Calu3 (cell line): Measurements from ENCODE around the gene MROH7. TPM values are rescaled to one million over a fixed set of nuclear protein-coding genes. Genes with fewer than 3 reads are reported as not detected.

ENCODE experiments used
- BruUV-seq: library from RNA; stranded (reverse); fragments of 400-500 nt; replicated peaks from 2 replicates; lab custom pipeline; 2021; lab: Mats Ljungman, UMichigan
- CTCF ChIA-PET: fragments of 300-600 bp; sonication (Branson Sonifier 250); formaldehyde crosslinking; loops from one replicate; lab custom pipeline; 2022; ENCODE audit warnings: antibody characterized with exemption; lab: Charles Lee
- DNase-seq: peaks from one replicate; pipeline ENCODE4 v3.0.0; 2022
- H3K27ac Mint-ChIP-seq: one replicate; pipeline ENCODE4 v1.8.0; 2022; ENCODE audit warnings: mixed read lengths; ENCODE audit not compliant: unreplicated experiment
- H3K27me3 Mint-ChIP-seq: one replicate; pipeline ENCODE4 v1.8.0; 2022; ENCODE audit warnings: mixed read lengths; ENCODE audit not compliant: unreplicated experiment
- H3K36me3 Mint-ChIP-seq: one replicate; pipeline ENCODE4 v1.8.0; 2022; ENCODE audit warnings: mild to moderate bottlenecking, moderate library complexity, mixed read lengths; ENCODE audit not compliant: insufficient read depth, unreplicated experiment
- H3K4me1 Mint-ChIP-seq: one replicate; pipeline ENCODE4 v1.8.0; 2022; ENCODE audit warnings: mild to moderate bottlenecking, low read depth, mixed read lengths; ENCODE audit not compliant: unreplicated experiment
- H3K4me3 Mint-ChIP-seq: one replicate; pipeline ENCODE4 v1.8.0; 2022; ENCODE audit warnings: mild to moderate bottlenecking, low read depth, moderate library complexity, mixed read lengths; ENCODE audit not compliant: unreplicated experiment
- H3K9me3 Mint-ChIP-seq: one replicate; pipeline ENCODE4 v1.8.0; 2022; ENCODE audit warnings: low read depth, mixed read lengths; ENCODE audit not compliant: unreplicated experiment
- intact Hi-C: fragments of 100-400 bp; cut with micrococcal nuclease; formaldehyde crosslinking; loops from one replicate; pipeline ENCODE4 v1.10.0; 2022; ENCODE audit not compliant: unreplicated experiment
- total RNA-seq: library from RNA; stranded (reverse); gene quantifications from 2 replicates; pipeline ENCODE4 v1.2.3, GENCODE V29; 2022
- TF ChIP-seq, protein P1 (sequence below): fragments of 200-600 bp; IDR thresholded peaks from one replicate; pipeline ENCODE4 v1.8.0; 2022; ENCODE audit warnings: antibody characterized with exemption; ENCODE audit not compliant: unreplicated experiment

Gene MROH7
- total RNA-seq, 1 experiment from 2014 or later, result 0.71 TPM

DNA sequence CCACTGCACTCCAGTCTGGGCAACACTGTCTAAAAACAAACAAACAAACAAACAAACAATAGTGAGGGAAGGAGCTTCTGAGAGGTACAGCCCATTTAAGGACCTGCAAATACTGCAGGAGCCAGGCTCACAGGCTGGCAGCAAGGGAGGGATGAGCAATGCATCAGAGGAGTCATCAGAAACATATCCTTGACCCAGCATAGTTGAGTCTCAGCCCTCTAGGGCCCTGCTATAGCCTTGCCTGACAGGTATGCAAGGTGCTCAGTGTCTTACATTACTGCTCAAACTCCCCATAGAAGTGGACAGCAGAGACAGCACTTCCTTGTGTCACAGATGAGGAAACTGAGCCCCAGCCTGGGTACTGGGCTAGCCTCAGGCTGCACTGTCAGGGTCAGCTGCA is 66.8 kb downstream of the MROH7 start:
- no TSS peak for BruUV-seq
- CTCF ChIA-PET, result interaction anchor here (0.9 kb wide), 1 partner anchor 15 kb away, joined by 3 read pairs; no protein-coding TSS in a partner anchor
- Mint-ChIP-seq H3K4me1 (no peaks in the 10 kb centered on the region), H3K27ac (no peak overlapping the region), H3K9me3 (no peaks in the 10 kb centered on the region), H3K27me3 (peaks cover 95% of the 10 kb centered on the region), H3K4me3 (no peak overlapping the region), H3K36me3 (no peaks in the 10 kb centered on the region)
- TF ChIP-seq, protein P1, sequence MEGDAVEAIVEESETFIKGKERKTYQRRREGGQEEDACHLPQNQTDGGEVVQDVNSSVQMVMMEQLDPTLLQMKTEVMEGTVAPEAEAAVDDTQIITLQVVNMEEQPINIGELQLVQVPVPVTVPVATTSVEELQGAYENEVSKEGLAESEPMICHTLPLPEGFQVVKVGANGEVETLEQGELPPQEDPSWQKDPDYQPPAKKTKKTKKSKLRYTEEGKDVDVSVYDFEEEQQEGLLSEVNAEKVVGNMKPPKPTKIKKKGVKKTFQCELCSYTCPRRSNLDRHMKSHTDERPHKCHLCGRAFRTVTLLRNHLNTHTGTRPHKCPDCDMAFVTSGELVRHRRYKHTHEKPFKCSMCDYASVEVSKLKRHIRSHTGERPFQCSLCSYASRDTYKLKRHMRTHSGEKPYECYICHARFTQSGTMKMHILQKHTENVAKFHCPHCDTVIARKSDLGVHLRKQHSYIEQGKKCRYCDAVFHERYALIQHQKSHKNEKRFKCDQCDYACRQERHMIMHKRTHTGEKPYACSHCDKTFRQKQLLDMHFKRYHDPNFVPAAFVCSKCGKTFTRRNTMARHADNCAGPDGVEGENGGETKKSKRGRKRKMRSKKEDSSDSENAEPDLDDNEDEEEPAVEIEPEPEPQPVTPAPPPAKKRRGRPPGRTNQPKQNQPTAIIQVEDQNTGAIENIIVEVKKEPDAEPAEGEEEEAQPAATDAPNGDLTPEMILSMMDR, result no peak
- intact Hi-C loops, result no loop called here
- no peak for DNase-seq

DNA sequence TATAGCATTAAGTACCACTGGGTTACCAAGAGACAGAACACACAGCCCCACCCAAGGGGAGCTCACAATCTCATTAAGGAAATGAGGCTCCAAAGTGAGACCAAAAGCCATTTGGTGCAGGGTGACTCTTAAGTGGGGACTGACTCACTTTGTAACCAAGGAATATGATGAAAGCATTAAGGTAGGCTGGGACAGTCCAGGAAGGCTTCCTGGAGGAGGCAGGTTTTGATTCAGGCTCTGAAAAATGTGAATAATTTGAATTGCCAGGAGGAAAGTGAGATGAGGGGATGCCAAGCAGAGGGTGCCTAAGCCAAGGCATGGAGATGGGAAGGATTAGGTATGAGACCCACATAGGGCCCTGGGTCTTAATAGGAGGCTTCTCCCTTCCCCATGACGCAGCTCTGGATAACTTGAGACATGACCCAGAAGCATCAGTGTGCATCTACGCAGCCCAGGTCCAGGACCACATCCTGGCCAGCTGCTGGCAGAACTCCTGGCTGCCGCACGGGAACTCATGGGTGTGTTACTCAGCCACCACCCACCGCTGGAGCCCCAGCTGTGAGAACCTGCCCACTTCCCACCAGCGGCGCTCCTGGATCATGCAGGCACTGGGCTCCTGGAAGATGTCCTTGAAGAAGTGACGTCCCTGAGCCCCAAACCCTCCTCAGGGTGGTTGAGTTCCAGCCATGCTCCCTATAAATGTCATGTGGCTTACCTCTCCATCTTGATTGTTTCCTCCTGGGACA is 68.1 kb downstream of the MROH7 start:
- intact Hi-C loops, result no loop called here
- CTCF ChIA-PET, result no interaction called here
- no peak overlapping the region for H3K4me3 Mint-ChIP-seq
- TF ChIP-seq, protein P1, result no peak
- no TSS peak for BruUV-seq
- no peak overlapping the region for H3K27ac Mint-ChIP-seq
- no peaks in the 10 kb centered on the region for H3K36me3 Mint-ChIP-seq
- peaks cover 91% of the 10 kb centered on the region for H3K27me3 Mint-ChIP-seq
- no peaks in the 10 kb centered on the region for H3K4me1 Mint-ChIP-seq
- DNase-seq, result no peak
- no peaks in the 10 kb centered on the region for H3K9me3 Mint-ChIP-seq

DNA sequence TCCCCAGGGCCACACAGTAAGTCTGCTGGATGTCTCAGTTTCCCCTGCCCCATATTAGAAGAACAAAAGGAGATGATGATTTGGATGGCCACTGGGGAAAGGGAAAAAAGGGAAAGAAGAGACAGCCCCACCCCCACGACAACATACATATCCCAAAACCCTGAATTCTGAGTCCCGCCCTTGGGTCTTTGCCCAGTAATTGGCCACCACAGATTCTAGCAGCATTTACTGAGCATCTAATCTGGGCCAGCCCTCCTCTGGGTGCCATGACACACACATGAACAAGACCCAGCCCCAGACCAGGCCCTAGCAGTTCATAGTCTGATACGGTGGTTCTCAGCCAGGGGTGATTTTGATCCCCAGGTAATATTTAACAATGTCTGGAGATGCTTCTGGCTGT is 68.8 kb downstream of the MROH7 start:
- no peak overlapping the region for H3K27ac Mint-ChIP-seq
- peaks cover 4% of the 10 kb centered on the region for H3K36me3 Mint-ChIP-seq
- intact Hi-C loops, result no loop called here
- H3K4me3 Mint-ChIP-seq, result no peak overlapping the region
- DNase-seq, result no peak
- CTCF ChIA-PET, result no interaction called here
- peaks cover 7% of the 10 kb centered on the region for H3K4me1 Mint-ChIP-seq
- peaks cover 84% of the 10 kb centered on the region for H3K27me3 Mint-ChIP-seq
- no TSS peak for BruUV-seq
- TF ChIP-seq, protein P1, result no peak
- no peaks in the 10 kb centered on the region for H3K9me3 Mint-ChIP-seq

DNA sequence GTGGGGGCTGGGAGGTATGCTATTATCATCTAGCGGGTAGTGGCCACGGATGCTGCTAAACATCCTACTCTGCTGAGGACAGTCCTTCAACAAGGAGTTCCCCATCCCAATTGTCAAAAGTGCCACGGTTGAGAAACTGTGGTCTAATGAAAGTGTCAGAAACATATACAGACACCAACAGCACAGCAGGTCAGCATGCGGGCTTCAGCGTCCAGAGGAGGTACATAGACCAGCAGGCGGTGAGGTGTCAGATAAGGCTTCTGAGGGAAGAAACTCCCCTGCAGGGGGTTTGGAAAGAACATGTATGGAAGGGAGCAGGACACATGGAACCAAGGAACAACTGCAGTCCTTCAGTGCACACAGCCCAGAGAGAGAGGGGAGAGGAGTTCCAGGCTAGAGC is 69.3 kb downstream of the MROH7 start:
- Mint-ChIP-seq H3K36me3 (peaks cover 8% of the 10 kb centered on the region), H3K27me3 (peaks cover 80% of the 10 kb centered on the region), H3K4me1 (peaks cover 10% of the 10 kb centered on the region), H3K9me3 (no peaks in the 10 kb centered on the region), H3K4me3 (no peak overlapping the region), H3K27ac (no peak overlapping the region)
- intact Hi-C loops, result no loop called here
- BruUV-seq, result no TSS peak
- no peak for DNase-seq
- CTCF ChIA-PET, result no interaction called here
- TF ChIP-seq, protein P1, result no peak
